Measurements from ENCODE around the gene LCN10.

- TF ChIP-seq CTCF (IDR thresholded peaks at IDR 0.05; ENCODE audit: borderline replicate concordance, extremely low read depth, low read length, poor library complexity, severe bottlenecking) (no peak), EZH2 (IDR thresholded peaks at IDR 0.05; ENCODE audit: borderline replicate concordance, low read depth, low read length, severe bottlenecking) (no peak)
These were observed 16.9 kb upstream of the LCN10 start for GRCh38 chr9:136759436-136760325.

Data from DND-41 (cell line).